GM19455 (cell line): ENCODE measurements around the gene KCNK6.
A peak's percentile ranks its signal among the peaks of the same experiment; 100 is the strongest.
"Not testable (repeated sequence)": the region's sequence is repeated elsewhere in the genome, so short reads cannot be mapped to it uniquely, and the experiment has no call there.

Experiments used
- ATAC-seq: cut with Tn5 transposase; IDR thresholded peaks from one replicate; pipeline ENCODE4 v1.9.1; 2021; ENCODE audit not compliant: unreplicated experiment

The KCNK6 gene

GRCh38 chr19:38360839-38361631, 41.4 kb downstream of the KCNK6 start:
- ATAC-seq, result no peak

GRCh38 chr19:38361633-38362075, 42.0 kb downstream of the KCNK6 start:
- no peak for ATAC-seq

GRCh38 chr19:38362076-38362945, 42.7 kb downstream of the KCNK6 start:
- no peak for ATAC-seq

GRCh38 chr19:38362946-38363688, 43.5 kb downstream of the KCNK6 start:
- ATAC-seq, result not testable (repeated sequence)

GRCh38 chr19:38367041-38367440, 47.4 kb downstream of the KCNK6 start:
- no peak for ATAC-seq

- ATAC-seq, result no peak
Measured at GRCh38 chr19:38369584-38369983, 49.9 kb downstream of the KCNK6 start.

GRCh38 chr19:38370299-38370698, 50.7 kb downstream of the KCNK6 start:
- ATAC-seq, result no peak

GRCh38 chr19:38371081-38371480, 51.4 kb downstream of the KCNK6 start:
- no peak for ATAC-seq

- no peak for ATAC-seq
Measured at GRCh38 chr19:38373907-38374331, 54.3 kb downstream of the KCNK6 start.

- peak; percentile 91 for ATAC-seq
Measured at GRCh38 chr19:38374332-38375097, 54.9 kb downstream of the KCNK6 start, which contains the start of gene PSMD8. TSS of gene PSMD8 (plus strand) at chr19:38374571. CDS start at chr19:38374602, 31 bp downstream.

GRCh38 chr19:38375098-38375493, 55.5 kb downstream of the KCNK6 start:
- ATAC-seq, result no peak

GRCh38 chr19:38375748-38376147, 56.1 kb downstream of the KCNK6 start:
- no peak for ATAC-seq

- ATAC-seq, result no peak
Measured at GRCh38 chr19:38376576-38376975, 56.9 kb downstream of the KCNK6 start.

GRCh38 chr19:38377052-38377451, 57.4 kb downstream of the KCNK6 start:
- ATAC-seq, result no peak

GRCh38 chr19:38378866-38379265, 59.2 kb downstream of the KCNK6 start:
- ATAC-seq, result no peak

GRCh38 chr19:38381138-38381537, 61.5 kb downstream of the KCNK6 start:
- ATAC-seq, result no peak
